Tibial artery (tissue), 4 donors: ENCODE measurements around the gene RSBN1L.
A peak's percentile ranks its signal among the peaks of the same experiment; 100 is the strongest.

Source experiments
- DNase-seq, 2 donors: peaks; one replicate each; pipeline ENCODE4 v3.0.0-alpha.2; 2019
- H3K27ac ChIP-seq, 2 donors: fragments of 200-600 bp; sonication (generic) in 1 of 2; 1 replicate in 1 of 2; 2 replicates in 1 of 2; pipeline ENCODE4 v1.5.1; 2018 to 2019; ENCODE audit warnings: mild to moderate bottlenecking in 1 of 2
- H3K27me3 ChIP-seq, 2 donors: fragments of 200-600 bp; sonication (generic) in 1 of 2; one replicate each; pipeline versions ENCODE4 v1.5.1 to v1.6.0; 2016 to 2019
- H3K36me3 ChIP-seq, 3 donors: fragments of 200-600 bp; sonication (generic) in 2 of 3; one replicate each; pipeline ENCODE4 v1.5.1; 2016 to 2019; ENCODE audit warnings: mild to moderate bottlenecking in 2 of 3
- H3K4me1 ChIP-seq, 4 donors: fragments of 200-600 bp; sonication (generic) in 2 of 4; 1 replicate in 3 of 4; 2 replicates in 1 of 4; pipeline ENCODE4 v1.5.1; 2016 to 2019
- H3K4me3 ChIP-seq, 2 donors: fragments of 200-600 bp; sonication (generic) in 1 of 2; 1 replicate in 1 of 2; 2 replicates in 1 of 2; pipeline ENCODE4 v1.5.1; 2018 to 2019; ENCODE audit warnings: mild to moderate bottlenecking in 2 of 2
- H3K9me3 ChIP-seq, 3 donors: fragments of 200-600 bp; sonication (generic) in 1 of 3; one replicate each; pipeline ENCODE4 v1.5.1; 2016 to 2019
- CTCF ChIP-seq, 2 experiments: fragments of 200-600 bp in 1 of 2; fragments of 450-650 bp in 1 of 2; IDR thresholded peaks; one replicate each; pipeline ENCODE4 v1.5.1; 2017 to 2019; ENCODE audit warnings: antibody characterized with exemption in 2 of 2, mild to moderate bottlenecking in 1 of 2, moderate library complexity in 1 of 2
- intact Hi-C: fragments of 100-400 bp; cut with DNase I; formaldehyde crosslinking; loops from one replicate; pipeline ENCODE4 v1.15.0; 2023; ENCODE audit warnings: low total_unique reads

RSBN1L gene

GRCh38 chr7:77796109-77796508 lies 99.8 kb downstream of the RSBN1L start:
- H3K27ac ChIP-seq, result no peak overlapping the region
- no peaks in the 10 kb centered on the region for H3K27me3 ChIP-seq
- no peak overlapping the region for H3K4me3 ChIP-seq
- DNase-seq, result no peak
- no peak for TF ChIP-seq CTCF (IDR thresholded peaks at IDR 0.05)
- H3K4me1 ChIP-seq, result peaks cover 0 to 34% (median 21%) of the 10 kb centered on the region in 4 donors
- intact Hi-C loops, result no loop called here
- peaks cover 0 to 4% (median 0%) of the 10 kb centered on the region in 3 donors for H3K36me3 ChIP-seq
- H3K9me3 ChIP-seq, result no peaks in the 10 kb centered on the region

- intact Hi-C loops, result no loop called here
- peaks cover 0 to 4% (median 0%) of the 10 kb centered on the region in 3 donors for H3K36me3 ChIP-seq
- H3K4me1 ChIP-seq, result peaks cover 0 to 34% (median 21%) of the 10 kb centered on the region in 4 donors
- peak overlapping the region in 1 of 2 donors; percentile 88 for H3K27ac ChIP-seq
- no peaks in the 10 kb centered on the region for H3K27me3 ChIP-seq
- no peak for DNase-seq
- H3K9me3 ChIP-seq, result no peaks in the 10 kb centered on the region
- H3K4me3 ChIP-seq, result peak overlapping the region; percentile 89 to 97
- TF ChIP-seq CTCF (IDR thresholded peaks at IDR 0.05), result no peak
Measured at GRCh38 chr7:77796960-77797359, 100.7 kb downstream of the RSBN1L start.

GRCh38 chr7:77797734-77798393 lies 101.6 kb downstream of the RSBN1L start:
- TF ChIP-seq CTCF (IDR thresholded peaks at IDR 0.05), result peak in 1 of 2 experiments; percentile 3
- H3K27me3 ChIP-seq, result no peaks in the 10 kb centered on the region
- H3K9me3 ChIP-seq, result no peaks in the 10 kb centered on the region
- intact Hi-C loops, result loop anchor here (2.0 kb wide), 1 partner anchor 101 kb away; the partner anchor contains the start of gene RSBN1L
- peak overlapping the region; percentile 88 to 93 for H3K27ac ChIP-seq
- peak overlapping the region; percentile 89 to 97 for H3K4me3 ChIP-seq
- H3K4me1 ChIP-seq, result peaks cover 0 to 34% (median 21%) of the 10 kb centered on the region in 4 donors
- peaks cover 0 to 4% (median 0%) of the 10 kb centered on the region in 3 donors for H3K36me3 ChIP-seq
- DNase-seq, result peak in 1 of 2 donors; percentile 24

GRCh38 chr7:77798394-77799077 lies 102.3 kb downstream of the RSBN1L start, which contains the start of the genes PHTF2 and TMEM60:
Gene PHTF2, plus strand, starts transcription at chr7:77798773.
Gene TMEM60, minus strand, starts transcription at chr7:77798434. Its CDS starts 4,061 bp downstream, at chr7:77794373.
- peak; percentile 52 to 57 for TF ChIP-seq CTCF (IDR thresholded peaks at IDR 0.05)
- Histone ChIP-seq H3K36me3 (peaks cover 0 to 4% (median 0%) of the 10 kb centered on the region in 3 donors), H3K27ac (peak within 1 kb of the TSS; percentile 92 to 93), H3K4me1 (peaks cover 0 to 38% (median 21%) of the 10 kb centered on the region in 4 donors), H3K9me3 (no peaks in the 10 kb centered on the region), H3K27me3 (no peaks in the 10 kb centered on the region), H3K4me3 (peak within 1 kb of the TSS; percentile 89 to 97)
- peak; percentile 99 to 100 for DNase-seq
- intact Hi-C loops, result loop anchor here (2.0 kb wide), 1 partner anchor 102 kb away; the partner anchor contains the start of gene RSBN1L

- peak in 1 of 2 experiments; percentile 14 for TF ChIP-seq CTCF (IDR thresholded peaks at IDR 0.05)
- H3K9me3 ChIP-seq, result no peaks in the 10 kb centered on the region
- peak overlapping the region; percentile 91 to 92 for H3K27ac ChIP-seq
- H3K4me1 ChIP-seq, result peaks cover 0 to 38% (median 21%) of the 10 kb centered on the region in 4 donors
- intact Hi-C loops, result loop anchor here (2.0 kb wide), 1 partner anchor 103 kb away; the partner anchor contains the start of gene RSBN1L
- no peaks in the 10 kb centered on the region for H3K27me3 ChIP-seq
- DNase-seq, result peak; percentile 31 to 77
- H3K36me3 ChIP-seq, result peaks cover 0 to 4% (median 0%) of the 10 kb centered on the region in 3 donors
- peak overlapping the region; percentile 89 to 97 for H3K4me3 ChIP-seq
Measured at GRCh38 chr7:77799078-77799964, 103.1 kb downstream of the RSBN1L start.
